Psoas muscle (tissue), 8 donors: ENCODE measurements around the gene FAM83G. TPM values are rescaled to one million over a fixed set of nuclear protein-coding genes. Genes with fewer than 3 reads are reported as not detected.

Experiments used
- ATAC-seq, 4 donors: fragments of 200-7000 bp; cut with Tn5 transposase; one replicate each; pipeline ENCODE4 v1.9.1; 2020; ENCODE audit warnings: moderate library complexity in 3 of 4, mild to moderate bottlenecking in 2 of 4
- DNase-seq, 2 donors: peaks; one replicate each; pipeline ENCODE4 v3.0.0-alpha.2; 2020
- H3K27ac ChIP-seq: fragments of 200-600 bp; one replicate; pipeline ENCODE4 v1.8.0; 2022
- H3K27me3 ChIP-seq, 3 donors: fragments of 200-600 bp in 1 of 3; one replicate each; pipeline versions ENCODE4 v1.6.1 to v1.8.0; 2013 to 2022; ENCODE audit warnings: low read length in 2 of 3, mild to moderate bottlenecking in 2 of 3, moderate library complexity in 1 of 3; ENCODE audit not compliant: insufficient read depth in 3 of 3
- H3K36me3 ChIP-seq, 2 donors: fragments of 200-600 bp in 1 of 2; one replicate each; pipeline versions ENCODE4 v1.6.1 to v1.8.0; 2013 to 2022; ENCODE audit warnings: low read depth in 1 of 2, mild to moderate bottlenecking in 1 of 2, moderate library complexity in 1 of 2; ENCODE audit not compliant: insufficient read depth in 1 of 2
- H3K4me1 ChIP-seq: fragments of 200-600 bp; one replicate; pipeline ENCODE4 v1.8.0; 2022
- H3K4me3 ChIP-seq: fragments of 200-600 bp; one replicate; pipeline ENCODE4 v1.8.0; 2022; ENCODE audit warnings: mild to moderate bottlenecking
- H3K9me3 ChIP-seq: fragments of 200-600 bp; one replicate; pipeline ENCODE4 v1.8.0; 2022
- WGBS, 3 donors: extraction: QIAGEN DNeasy Blood & Tissue Kit; methylation state at CpG; one replicate each; pipeline versions ENCODE4 v1.1.6 to v1.1.7; 2013; 5-methylcytosine and 5-hydroxymethylcytosine counted together
- intact Hi-C, 2 donors: fragments of 100-400 bp; cut with DNase I; formaldehyde crosslinking; loops; one replicate each; pipeline versions ENCODE4 v1.11.0 to v1.14.2; 2022
- polyA plus RNA-seq, 3 donors: library from polyadenylated mRNA; stranded (reverse); fragments of 200-250 nt; gene quantifications; one replicate each; pipeline ENCODE4 v1.2.3, GENCODE V29; 2013
- total RNA-seq, 4 donors: library from RNA; stranded (reverse); fragmentation: NEBNext Ultra II Directional in 2 of 4; extraction: Animal tissue kit (Norgen Biotek cat#: 25700) in 2 of 4; gene quantifications; one replicate each; pipeline versions ENCODE4 v1.2.1 to v1.2.4, GENCODE V29; 2021 to 2023
- TF ChIP-seq, protein P1 (sequence below): fragments of 200-600 bp; IDR thresholded peaks from one replicate; pipeline ENCODE4 v1.8.0; 2022; ENCODE audit warnings: antibody characterized with exemption
- donor health status: healthy with polysubstance abuse.
- donor health status: DM: no; HTN: no; CAD: no; lungs with moderate emphysema.
- donor health status: Bipolar disorder and iron deficiency.
- donor health status: healthy.
- donor health status: DM: yes; HTN: yes; CAD: no.
- donor health status: DM: no; HTN: no; CAD: no.
- donor health status: DM: no; HTN: no; CAD: no.
- donor health status: DM: yes; HTN: yes; CAD: no.

Gene FAM83G
- total and polyA plus RNA-seq, 7 donors = 7.0 to 65.6 (median 9.2) TPM

DNA sequence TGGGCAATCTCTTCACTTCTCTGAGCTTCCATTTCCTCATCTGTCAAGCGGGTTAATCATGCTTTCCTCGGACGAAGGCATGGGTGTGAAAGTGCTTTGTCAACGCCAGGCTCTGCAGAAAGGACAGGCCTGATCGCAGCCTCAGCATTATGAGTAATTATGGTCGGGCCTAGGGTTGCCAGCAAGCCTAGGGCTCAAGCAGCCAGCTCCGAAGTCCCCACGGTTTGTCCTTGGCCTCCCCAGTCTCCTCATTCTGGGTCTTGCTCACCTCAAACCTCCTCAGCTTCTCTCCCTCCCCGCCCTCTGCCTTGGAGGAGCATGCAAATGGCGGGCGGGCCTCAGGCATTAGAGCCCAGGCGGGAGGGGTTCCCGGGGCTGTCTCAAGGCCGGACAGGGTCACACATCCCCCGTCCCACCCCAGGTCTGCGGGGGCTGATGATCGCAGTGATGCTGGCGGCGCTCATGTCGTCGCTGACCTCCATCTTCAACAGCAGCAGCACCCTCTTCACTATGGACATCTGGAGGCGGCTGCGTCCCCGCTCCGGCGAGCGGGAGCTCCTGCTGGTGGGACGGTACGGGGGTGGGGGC lies 10.2 kb upstream of the FAM83G start:
- TF ChIP-seq, protein P1, sequence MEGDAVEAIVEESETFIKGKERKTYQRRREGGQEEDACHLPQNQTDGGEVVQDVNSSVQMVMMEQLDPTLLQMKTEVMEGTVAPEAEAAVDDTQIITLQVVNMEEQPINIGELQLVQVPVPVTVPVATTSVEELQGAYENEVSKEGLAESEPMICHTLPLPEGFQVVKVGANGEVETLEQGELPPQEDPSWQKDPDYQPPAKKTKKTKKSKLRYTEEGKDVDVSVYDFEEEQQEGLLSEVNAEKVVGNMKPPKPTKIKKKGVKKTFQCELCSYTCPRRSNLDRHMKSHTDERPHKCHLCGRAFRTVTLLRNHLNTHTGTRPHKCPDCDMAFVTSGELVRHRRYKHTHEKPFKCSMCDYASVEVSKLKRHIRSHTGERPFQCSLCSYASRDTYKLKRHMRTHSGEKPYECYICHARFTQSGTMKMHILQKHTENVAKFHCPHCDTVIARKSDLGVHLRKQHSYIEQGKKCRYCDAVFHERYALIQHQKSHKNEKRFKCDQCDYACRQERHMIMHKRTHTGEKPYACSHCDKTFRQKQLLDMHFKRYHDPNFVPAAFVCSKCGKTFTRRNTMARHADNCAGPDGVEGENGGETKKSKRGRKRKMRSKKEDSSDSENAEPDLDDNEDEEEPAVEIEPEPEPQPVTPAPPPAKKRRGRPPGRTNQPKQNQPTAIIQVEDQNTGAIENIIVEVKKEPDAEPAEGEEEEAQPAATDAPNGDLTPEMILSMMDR = no peak

DNA sequence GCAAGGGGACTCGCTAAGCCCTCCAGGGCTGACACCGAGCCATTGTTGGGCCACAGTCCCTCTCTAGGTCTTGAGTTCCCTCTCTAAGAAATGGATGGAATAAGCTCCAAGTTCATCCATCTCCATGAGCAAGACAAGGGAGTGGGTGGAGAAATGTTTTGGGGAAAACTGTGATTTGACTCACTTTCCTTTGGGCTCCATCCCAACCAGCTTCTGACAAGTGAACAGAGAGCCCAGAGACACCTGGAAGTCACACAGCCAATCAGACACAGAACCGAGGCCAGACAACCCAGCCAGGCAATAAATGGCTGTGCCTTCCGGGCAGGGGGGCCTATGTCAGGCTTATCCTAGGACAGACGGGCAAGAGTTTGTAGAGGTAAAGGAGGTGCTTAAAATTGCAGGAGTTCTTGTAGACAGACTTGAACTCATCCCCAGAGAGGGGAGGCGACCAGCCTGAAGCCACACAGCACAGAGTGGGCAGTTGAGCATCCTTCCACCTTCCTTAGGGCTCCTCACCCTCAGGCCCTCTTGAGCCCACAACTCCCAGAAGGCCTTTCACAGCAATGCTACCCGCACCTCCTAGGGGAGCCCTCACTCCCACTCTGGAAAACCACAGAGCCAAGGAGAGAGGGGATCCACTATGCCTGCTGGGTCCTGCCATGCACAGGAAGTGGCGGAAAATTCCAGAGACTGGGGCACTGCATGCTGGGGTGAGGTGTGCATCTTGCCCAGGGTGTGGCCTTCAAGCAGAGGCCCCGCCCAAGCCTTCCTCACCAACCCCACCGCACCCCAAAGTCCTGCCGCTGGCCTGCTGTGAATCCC lies 9.5 kb upstream of the FAM83G start:
- no peaks in the 10 kb centered on the region for H3K36me3 ChIP-seq
- H3K27ac ChIP-seq = no peak overlapping the region
- no peak overlapping the region for H3K4me3 ChIP-seq
- H3K9me3 ChIP-seq = no peaks in the 10 kb centered on the region
- ATAC-seq = no peak
- intact Hi-C loops = no loop called here
- peak in 1 of 2 donors; percentile 25 for DNase-seq
- H3K4me1 ChIP-seq = no peaks in the 10 kb centered on the region
- TF ChIP-seq, protein P1 = no peak
- H3K27me3 ChIP-seq = no peaks in the 10 kb centered on the region
- WGBS, 3 donors = 84 to 93% (median 92%) methylated on average over 11 of the region's 11 CpGs

More for the DNA sequence above, 10.2 kb upstream of the FAM83G start:
- Histone ChIP-seq H3K27me3 (no peaks in the 10 kb centered on the region), H3K27ac (no peak overlapping the region), H3K36me3 (no peaks in the 10 kb centered on the region), H3K9me3 (no peaks in the 10 kb centered on the region), H3K4me3 (no peak overlapping the region), H3K4me1 (no peaks in the 10 kb centered on the region)
- intact Hi-C loops = no loop called here
- no peak for ATAC-seq
- DNase-seq = peak; percentile 6 to 21
- WGBS, 3 donors = 74 to 85% (median 80%) methylated on average over 28 to 29 of the region's 29 CpGs

DNA sequence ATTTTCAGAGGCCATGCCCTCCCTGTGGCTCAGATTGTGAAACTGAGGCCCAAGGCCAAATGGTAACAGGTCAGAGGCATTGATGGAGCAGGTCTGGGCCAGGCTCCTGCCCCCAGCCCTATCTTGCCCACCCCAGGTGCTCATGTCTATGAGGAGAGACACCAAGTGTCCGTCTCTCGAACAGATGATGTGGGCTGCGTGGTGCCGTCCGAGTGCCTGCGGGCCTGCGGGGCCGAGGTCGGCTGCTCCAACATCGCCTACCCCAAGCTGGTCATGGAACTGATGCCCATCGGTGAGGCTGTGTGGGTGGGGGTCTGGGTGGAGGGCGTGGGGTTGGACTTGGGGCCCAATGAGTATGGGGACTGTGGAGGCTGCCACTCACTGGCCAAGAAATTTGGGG lies 8.7 kb upstream of the FAM83G start:
- Histone ChIP-seq H3K9me3 (no peaks in the 10 kb centered on the region), H3K4me1 (no peaks in the 10 kb centered on the region), H3K27me3 (no peaks in the 10 kb centered on the region), H3K4me3 (no peak overlapping the region), H3K36me3 (no peaks in the 10 kb centered on the region), H3K27ac (no peak overlapping the region)
- TF ChIP-seq, protein P1 = no peak
- DNase-seq = peak in 1 of 2 donors; percentile 27
- no peak for ATAC-seq
- 94 to 95% (median 95%) methylated on average over 12 of the region's 12 CpGs for WGBS, 3 donors
- intact Hi-C loops = no loop called here

DNA sequence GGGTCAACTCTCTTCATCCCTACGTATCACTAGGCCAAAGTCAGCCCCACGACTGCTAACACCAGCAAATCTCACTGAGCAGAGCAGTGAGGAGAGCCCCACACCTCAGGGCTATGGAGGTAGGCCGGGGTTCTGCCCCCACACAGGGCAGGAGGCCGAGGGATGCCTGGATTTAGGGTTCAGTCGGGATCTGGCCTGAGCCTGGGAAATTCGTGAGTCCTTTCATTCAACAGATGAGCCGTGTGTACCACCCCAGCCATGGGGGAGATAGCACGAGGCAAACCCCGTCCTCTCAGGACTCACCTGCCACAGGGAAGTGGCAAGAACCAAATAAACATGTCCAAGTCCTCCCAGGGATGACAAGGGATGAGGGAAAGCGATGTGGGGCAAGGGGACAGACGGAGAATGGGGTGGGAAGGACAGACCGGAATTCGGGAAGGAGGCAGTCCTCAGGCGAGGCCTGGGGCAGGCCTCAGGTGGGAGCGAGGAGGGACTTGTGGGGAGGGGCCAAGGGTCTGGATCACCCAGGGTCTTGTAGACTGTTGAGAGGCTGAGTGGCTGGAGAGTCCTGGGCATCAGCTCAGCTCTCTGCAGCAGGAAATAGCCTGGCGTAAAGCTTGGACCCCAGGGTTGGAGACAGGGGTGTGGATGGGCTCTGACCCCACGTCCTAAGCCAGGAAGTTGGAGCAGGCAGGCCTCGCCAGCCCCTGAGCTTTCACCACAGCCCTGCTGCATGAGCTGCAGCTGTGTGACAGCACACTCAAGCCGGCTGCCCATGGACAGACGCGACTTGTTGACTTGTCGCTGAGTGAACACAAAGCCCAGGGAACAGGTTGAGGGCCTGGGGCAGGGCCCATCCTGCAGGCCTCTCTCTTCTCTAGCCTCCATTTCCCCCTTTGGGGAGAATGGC lies 7.9 kb upstream of the FAM83G start:
- Histone ChIP-seq H3K4me3 (no peak overlapping the region), H3K9me3 (no peaks in the 10 kb centered on the region), H3K27ac (no peak overlapping the region), H3K4me1 (no peaks in the 10 kb centered on the region), H3K27me3 (no peaks in the 10 kb centered on the region), H3K36me3 (no peaks in the 10 kb centered on the region)
- WGBS, 3 donors = 90 to 92% (median 90%) methylated on average over 22 of the region's 22 CpGs
- intact Hi-C loops = no loop called here
- DNase-seq (peak; percentile 8 to 24), ATAC-seq (no peak)
- TF ChIP-seq, protein P1 = no peak
